ENCODE results near the gene C2CD4B. TPM values are rescaled to one million over a fixed set of nuclear protein-coding genes. Genes with fewer than 3 reads are reported as not detected.

C2CD4B gene
- total RNA-seq, 8 experiments from 2014 or later, result 0.11 to 0.87 (median 0.45) TPM; not detected in 3

DNA sequence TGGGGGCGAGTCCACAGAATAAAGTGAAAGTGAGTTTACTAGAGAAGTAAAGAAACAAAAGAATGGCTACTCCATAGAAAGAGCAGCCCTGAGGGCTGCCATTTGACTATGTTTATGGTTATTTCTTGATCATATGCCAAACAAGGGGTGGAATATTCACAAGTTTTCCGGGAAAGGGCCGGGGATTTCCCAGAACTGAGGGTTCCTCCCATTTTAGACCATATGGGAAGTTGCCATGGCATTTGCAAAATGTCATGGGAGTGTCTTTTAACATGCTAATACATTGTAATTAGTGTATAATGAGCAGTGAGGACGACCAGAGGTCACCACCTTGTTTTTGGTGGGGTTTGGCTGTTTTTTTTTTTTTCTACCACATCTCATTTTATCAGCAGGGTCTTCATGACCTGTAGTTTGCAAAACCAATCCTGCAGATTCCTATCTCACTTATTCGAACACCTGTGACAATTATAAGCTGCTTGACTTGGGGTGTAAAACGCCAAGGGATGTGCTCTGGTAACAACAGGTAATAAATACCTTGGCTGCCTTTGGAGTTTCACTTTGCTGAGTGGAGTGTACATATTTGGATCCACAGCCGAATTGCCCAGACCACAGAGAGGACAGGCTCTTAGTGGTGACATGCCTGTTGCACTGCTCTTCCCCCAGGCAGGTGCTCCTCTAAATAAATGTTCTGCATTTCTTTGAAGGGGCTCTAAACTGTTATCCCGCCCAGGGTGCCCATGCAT is 43.6 kb downstream of the C2CD4B start:
- no peak overlapping the region for H3K27ac ChIP-seq
- no peak overlapping the region for H3K4me3 ChIP-seq
- 0 to 95% (median 80%) methylated on average over 1 to 7 of the region's 8 CpGs; no CpG with 5 or more reads in 1 of the 10 experiments for WGBS, 10 experiments
- peak in 3 of 8 experiments; percentile 16 to 41 (median 37) for ATAC-seq (replicated peaks in 6 of 8)
- H3K4me1 ChIP-seq (replicated peaks in 1 of 2), result peaks cover 0 to 9% of the 10 kb centered on the region in 2 donors
- in situ Hi-C loops (cut with MboI; ENCODE audit: low pct_unique_long_range_greater_than_20kb in 2 of 9, low sequenced_read_pairs in 9 of 9, unreplicated experiment in 9 of 9), result no loop called here

DNA sequence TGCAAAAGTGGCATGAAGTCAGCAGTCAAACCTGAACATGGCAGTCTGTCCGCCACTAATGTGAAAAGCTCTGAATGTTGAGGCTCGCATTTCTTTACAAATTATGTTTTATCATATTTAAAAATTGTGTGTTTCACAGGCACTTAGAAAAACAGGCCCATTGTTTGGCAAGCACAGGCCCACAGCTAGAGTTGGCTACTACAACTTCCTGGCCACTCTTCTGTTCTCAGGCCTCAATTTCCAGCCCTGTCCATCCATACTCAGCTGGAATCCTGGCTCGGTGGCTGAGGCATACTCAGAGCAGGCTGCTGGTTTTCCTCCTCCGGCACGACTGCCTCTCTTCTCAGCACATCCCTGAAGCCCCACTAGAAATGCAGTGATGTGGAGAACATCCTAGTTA is 44.3 kb downstream of the C2CD4B start:
- Histone ChIP-seq H3K4me1 (replicated peaks in 1 of 2) (peaks cover 0 to 9% of the 10 kb centered on the region in 2 donors), H3K4me3 (no peak overlapping the region), H3K27ac (no peak overlapping the region)
- peak in 1 of 8 experiments; percentile 0 for ATAC-seq (replicated peaks in 6 of 8)
- in situ Hi-C loops (cut with MboI; ENCODE audit: low pct_unique_long_range_greater_than_20kb in 2 of 9, low sequenced_read_pairs in 9 of 9, unreplicated experiment in 9 of 9), result no loop called here
- WGBS, 10 experiments, result 60 to 100% (median 87%) methylated on average over 1 to 5 of the region's 5 CpGs; no CpG with 5 or more reads in 1 of the 10 experiments

DNA sequence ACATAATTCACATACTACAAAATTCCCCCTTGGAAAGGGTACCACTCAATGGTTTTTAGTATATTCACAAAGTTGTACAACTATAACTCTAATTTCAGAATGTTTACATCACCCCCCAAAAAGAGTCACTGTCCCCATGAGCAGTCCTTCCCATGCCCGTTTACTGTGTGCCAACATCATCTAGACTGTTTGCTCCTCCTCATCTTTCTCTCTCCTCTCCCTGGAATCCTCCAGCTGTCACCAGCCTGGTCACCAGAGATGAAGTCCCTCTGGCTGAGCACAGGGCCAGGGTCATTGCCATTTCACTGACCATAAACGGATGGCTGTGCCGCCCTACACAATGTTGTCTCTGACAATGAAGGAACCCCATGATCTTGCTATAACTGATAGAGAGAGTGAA is 45.2 kb downstream of the C2CD4B start:
- ATAC-seq (replicated peaks in 6 of 8), result no peak
- 80 to 100% (median 100%) methylated on average over 1 to 3 of the region's 3 CpGs; no CpG with 5 or more reads in 2 of the 10 experiments for WGBS, 10 experiments
- H3K27ac ChIP-seq, result no peak overlapping the region
- in situ Hi-C loops (cut with MboI; ENCODE audit: low pct_unique_long_range_greater_than_20kb in 2 of 9, low sequenced_read_pairs in 9 of 9, unreplicated experiment in 9 of 9), result no loop called here
- peaks cover 0 to 9% of the 10 kb centered on the region in 2 donors for H3K4me1 ChIP-seq (replicated peaks in 1 of 2)
- no peak overlapping the region for H3K4me3 ChIP-seq

DNA sequence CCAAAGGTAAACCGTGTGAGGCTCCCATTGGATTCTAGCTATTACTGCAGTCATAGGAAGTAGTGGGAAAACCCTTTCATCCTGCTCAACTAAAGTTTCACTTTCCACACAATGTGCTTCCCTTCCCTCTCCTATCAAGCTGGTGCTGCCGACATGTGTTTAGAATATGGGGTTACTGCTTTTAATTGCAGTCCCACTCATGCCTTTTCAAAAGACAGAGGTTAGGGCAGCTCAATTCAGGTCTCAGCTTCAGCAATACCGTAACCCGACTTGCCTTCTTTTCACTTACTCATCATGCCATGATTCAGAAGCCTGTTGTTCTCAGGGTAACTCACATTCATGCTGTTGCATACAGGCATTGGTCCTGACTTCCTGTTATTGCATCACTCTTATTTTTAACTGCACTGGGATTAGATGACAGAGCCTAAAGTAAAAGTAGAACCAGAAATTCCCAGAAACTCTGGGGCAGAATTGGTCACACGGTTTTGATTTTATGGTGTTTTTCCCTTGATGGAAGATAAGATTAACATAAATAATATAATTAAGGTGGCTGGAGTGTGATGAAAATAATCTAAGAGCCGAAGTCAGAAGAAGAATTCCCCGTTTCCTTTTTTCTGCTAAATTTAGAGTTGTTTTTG is 45.7 kb downstream of the C2CD4B start:
- H3K27ac ChIP-seq, result no peak overlapping the region
- in situ Hi-C loops (cut with MboI; ENCODE audit: low pct_unique_long_range_greater_than_20kb in 2 of 9, low sequenced_read_pairs in 9 of 9, unreplicated experiment in 9 of 9), result no loop called here
- WGBS, 10 experiments, result 8 to 92% (median 74%) methylated on average over 2 to 7 of the region's 7 CpGs; no CpG with 5 or more reads in 1 of the 10 experiments

DNA sequence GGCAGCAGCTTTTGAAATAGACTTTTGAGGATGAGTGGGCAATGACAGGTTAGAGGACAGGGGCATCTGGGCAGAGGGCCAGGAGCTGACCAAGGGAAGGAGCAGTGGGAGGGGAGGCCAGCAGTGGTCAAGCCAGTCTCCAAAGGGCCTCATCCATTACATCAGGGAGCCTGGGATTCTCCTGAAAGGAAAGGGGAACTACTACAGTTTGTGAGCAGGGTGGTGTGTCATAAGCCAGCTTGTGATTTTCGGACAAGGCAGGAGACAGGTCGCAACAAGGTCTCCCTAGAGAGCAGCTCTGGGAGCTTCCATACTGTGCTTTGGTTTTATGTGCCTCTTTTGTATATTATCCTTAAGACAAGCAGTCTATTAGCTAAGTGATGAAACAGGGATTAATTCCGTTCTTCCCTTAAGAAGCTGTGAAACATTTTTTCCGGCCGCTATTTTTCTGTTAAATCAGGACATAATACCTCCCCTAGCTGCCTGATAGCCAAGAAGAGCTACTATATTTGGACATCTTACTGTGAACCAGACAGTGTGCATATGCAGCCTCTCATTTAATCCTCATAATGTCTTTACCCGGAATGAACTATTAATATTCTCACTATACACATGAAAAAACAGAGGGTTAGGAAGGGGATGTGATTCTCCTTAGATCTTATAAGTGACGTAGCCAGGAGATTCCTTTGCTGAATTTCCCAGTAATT is 46.4 kb downstream of the C2CD4B start:
- Histone ChIP-seq H3K4me1 (replicated peaks in 1 of 2) (peaks cover 0 to 9% of the 10 kb centered on the region in 2 donors), H3K4me3 (no peak overlapping the region), H3K27ac (no peak overlapping the region)
- ATAC-seq (replicated peaks in 6 of 8), result peak in 7 of 8 experiments; percentile 2 to 64 (median 17)
- WGBS, 10 experiments, result 8 to 100% (median 86%) methylated on average over 1 to 7 of the region's 7 CpGs; no CpG with 5 or more reads in 1 of the 10 experiments
- in situ Hi-C loops (cut with MboI; ENCODE audit: low pct_unique_long_range_greater_than_20kb in 2 of 9, low sequenced_read_pairs in 9 of 9, unreplicated experiment in 9 of 9), result no loop called here

More for the DNA sequence above, 45.7 kb downstream of the C2CD4B start:
- Histone ChIP-seq H3K4me3 (no peak overlapping the region), H3K4me1 (replicated peaks in 1 of 2) (peaks cover 0 to 9% of the 10 kb centered on the region in 2 donors)
- peak; percentile 49 to 97 (median 84) for ATAC-seq (replicated peaks in 6 of 8)

DNA sequence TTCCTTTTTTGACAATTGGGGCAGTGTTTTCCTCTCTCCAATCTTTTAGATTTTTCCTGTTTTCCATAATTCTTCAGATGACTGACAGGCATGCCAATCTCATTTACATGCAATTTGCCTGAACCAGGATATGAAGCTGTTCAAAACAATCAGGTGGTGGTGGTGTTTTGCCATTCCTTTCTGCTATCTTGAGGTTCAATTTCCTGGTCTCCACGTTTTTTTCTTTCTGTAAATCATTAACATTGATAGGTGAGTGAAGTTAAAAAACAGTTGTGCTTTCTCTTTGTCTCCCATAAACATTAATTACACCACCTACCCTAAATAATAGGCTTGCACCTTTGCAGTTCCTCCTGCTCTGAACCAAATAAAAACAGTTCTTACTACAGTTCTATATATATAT is 49.2 kb downstream of the C2CD4B start:
- peaks cover 0 to 11% of the 10 kb centered on the region in 2 donors for H3K4me1 ChIP-seq (replicated peaks in 1 of 2)
- in situ Hi-C loops (cut with MboI; ENCODE audit: low pct_unique_long_range_greater_than_20kb in 2 of 9, low sequenced_read_pairs in 9 of 9, unreplicated experiment in 9 of 9), result no loop called here
- WGBS, 10 experiments, result 0 to 63% (median 21%) methylated on average over 1 of the region's 1 CpG
- no peak for ATAC-seq (replicated peaks in 6 of 8)
- no peak overlapping the region for H3K4me3 ChIP-seq
- no peak overlapping the region for H3K27ac ChIP-seq

Other genes with a start within 250 kb of the C2CD4B start
- 100 to 1,000 TPM in 2 of 8 experiments, 10 to 100 TPM in 6; 31.2 to 166 (median 63.2) TPM for gene VPS13C, start 104.8 kb downstream of the C2CD4B start, total RNA-seq
- gene C2CD4A, start 98.3 kb downstream of the C2CD4B start, total RNA-seq, result 10 to 100 TPM in 3 of 8 experiments, under 1 TPM in 3, not detected in 2; 0.11 to 80.3 (median 5.6) TPM
- gene TLN2, start 225.3 kb upstream of the C2CD4B start, total RNA-seq, result 10 to 100 TPM; 14.4 to 61.9 (median 25.8) TPM